NCI-H526 (cell line): Measurements from ENCODE around the gene RPTOR.
A peak's percentile ranks its signal among the peaks of the same experiment; 100 is the strongest.
"Not testable (repeated sequence)": the region's sequence is repeated elsewhere in the genome, so short reads cannot be mapped to it uniquely, and the experiment has no call there.

ENCODE experiments used
- DNase-seq, 2 experiments: peaks; one replicate each; lab custom pipeline; 2025; lab: John Stamatoyannopoulos, UW

Gene RPTOR

GRCh38 chr17:80555266-80555665 lies 10.6 kb downstream of the RPTOR start:
- DNase-seq, result no peak

- DNase-seq, result no peak
Measured at GRCh38 chr17:80558046-80558445, 13.4 kb downstream of the RPTOR start.

- no peak for DNase-seq
Measured at GRCh38 chr17:80559825-80560251, 15.2 kb downstream of the RPTOR start.

GRCh38 chr17:80561541-80562114 lies 17.0 kb downstream of the RPTOR start:
- no peak for DNase-seq

GRCh38 chr17:80564545-80564944 lies 19.9 kb downstream of the RPTOR start:
- no peak for DNase-seq

GRCh38 chr17:80565343-80566053 lies 20.9 kb downstream of the RPTOR start:
- DNase-seq, result peak in 1 of 2 experiments; percentile 44

GRCh38 chr17:80566054-80566400 lies 21.4 kb downstream of the RPTOR start:
- no peak for DNase-seq

GRCh38 chr17:80568246-80568645 lies 23.6 kb downstream of the RPTOR start:
- no peak for DNase-seq

GRCh38 chr17:80569924-80570323 lies 25.3 kb downstream of the RPTOR start:
- DNase-seq, result no peak

- no peak for DNase-seq
Measured at GRCh38 chr17:80573701-80574100, 29.1 kb downstream of the RPTOR start.

GRCh38 chr17:80574496-80574895 lies 29.9 kb downstream of the RPTOR start:
- DNase-seq, result no peak

GRCh38 chr17:80575057-80575875 lies 30.6 kb downstream of the RPTOR start:
- peak; percentile 68 to 94 for DNase-seq

- DNase-seq, result no peak
Measured at GRCh38 chr17:80577876-80578570, 33.4 kb downstream of the RPTOR start.

GRCh38 chr17:80578668-80579388 lies 34.2 kb downstream of the RPTOR start:
- not testable (repeated sequence) for DNase-seq

- DNase-seq, result no peak
Measured at GRCh38 chr17:80582165-80582564, 37.5 kb downstream of the RPTOR start.

GRCh38 chr17:80584176-80584905 lies 39.7 kb downstream of the RPTOR start:
- DNase-seq, result no peak

- no peak for DNase-seq
Measured at GRCh38 chr17:80585890-80586845, 41.5 kb downstream of the RPTOR start.

GRCh38 chr17:80586846-80587228 lies 42.2 kb downstream of the RPTOR start:
- no peak for DNase-seq

GRCh38 chr17:80588702-80589383 lies 44.2 kb downstream of the RPTOR start:
- peak in 1 of 2 experiments; percentile 28 for DNase-seq
